BLaER1 treated with 17β-estradiol and CSF1 and Interleukin-3, amounts not matched to agents 10 nM and 100 nM (cell line): ENCODE data around the gene RPP40.

Experiments
- H3K27ac ChIP-seq, 11 experiments: shearing (Covaris generic); formaldehyde crosslinking; 2 replicates each; pipeline ENCODE4 v1.8.1; 2022
- H3K27me3 ChIP-seq, 11 experiments: shearing (Covaris generic); formaldehyde crosslinking; 2 replicates each; pipeline ENCODE4 v1.8.1; 2022
- H3K36me3 ChIP-seq, 11 experiments: shearing (Covaris generic); formaldehyde crosslinking; 2 replicates each; pipeline ENCODE4 v1.8.1; 2022
- H3K4me1 ChIP-seq, 10 experiments: shearing (Covaris generic); formaldehyde crosslinking; 2 replicates each; pipeline ENCODE4 v1.8.1; 2022
- H3K4me2 ChIP-seq, 11 experiments: shearing (Covaris generic); formaldehyde crosslinking; 2 replicates each; pipeline ENCODE4 v1.8.1; 2022
- H3K4me3 ChIP-seq, 10 experiments: shearing (Covaris generic); formaldehyde crosslinking; 2 replicates each; pipeline ENCODE4 v1.8.1; 2022
- H3K9ac ChIP-seq, 11 experiments: shearing (Covaris generic); formaldehyde crosslinking; 2 replicates each; pipeline ENCODE4 v1.8.1; 2022
- H3K9me3 ChIP-seq, 11 experiments: shearing (Covaris generic); formaldehyde crosslinking; replicated peaks in 1 of 11; 2 replicates each; pipeline ENCODE4 v1.8.1; 2022
- H4K20me1 ChIP-seq, 11 experiments: shearing (Covaris generic); formaldehyde crosslinking; 2 replicates each; pipeline ENCODE4 v1.8.1; 2022
- Cebpa-rat ChIP-seq, 11 experiments: shearing (Covaris generic); IDR thresholded peaks; 2 replicates each; pipeline ENCODE4 v1.8.1; 2022

The RPP40 gene

DNA sequence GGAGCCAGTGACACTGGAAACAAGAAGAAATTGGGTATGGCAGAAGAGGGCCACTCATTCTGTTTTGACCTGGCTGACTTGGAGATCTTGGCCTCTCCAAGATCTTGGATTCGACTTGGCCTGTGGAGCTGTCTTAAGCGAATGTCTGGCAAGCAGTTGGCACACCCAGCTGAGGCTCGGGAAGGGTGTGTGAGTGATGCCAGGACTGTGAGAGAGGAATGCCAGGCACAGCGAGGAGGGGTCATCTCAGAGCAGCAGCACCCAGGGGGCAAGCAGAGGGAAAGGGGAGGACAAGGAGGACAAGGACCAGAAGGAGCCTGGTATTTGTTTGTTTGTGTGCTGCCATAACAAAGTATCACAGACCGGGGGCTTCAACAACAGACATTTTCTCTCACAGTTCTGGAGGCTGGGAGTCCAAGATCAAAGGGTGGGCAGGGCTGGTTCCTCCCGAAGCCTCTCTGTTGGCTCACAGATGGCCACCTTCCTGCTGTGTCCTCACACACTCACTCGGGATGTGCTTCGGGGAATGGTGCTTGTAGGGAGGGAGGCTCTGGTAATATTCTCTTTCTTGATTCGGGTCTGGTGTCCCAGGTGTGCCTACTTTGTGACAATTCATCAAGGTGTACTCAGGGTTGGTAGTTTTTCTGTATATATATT is 33.0 kb downstream of the RPP40 start:
- Histone ChIP-seq H4K20me1 (no peaks in the 10 kb centered on the region), H3K4me3 (no peak overlapping the region), H3K9me3 (no peaks in the 10 kb centered on the region), H3K27ac (no peak overlapping the region), H3K4me1 (no peaks in the 10 kb centered on the region), H3K27me3 (no peaks in the 10 kb centered on the region), H3K4me2 (no peak overlapping the region), H3K36me3 (no peaks in the 10 kb centered on the region), H3K9ac (no peak overlapping the region)
- no peak for TF ChIP-seq Cebpa-rat (IDR thresholded peaks at IDR 0.05)

- no peaks in the 10 kb centered on the region for H4K20me1 ChIP-seq
Measured at GRCh38 chr6:4969609-4970285, 34.1 kb downstream of the RPP40 start.

DNA sequence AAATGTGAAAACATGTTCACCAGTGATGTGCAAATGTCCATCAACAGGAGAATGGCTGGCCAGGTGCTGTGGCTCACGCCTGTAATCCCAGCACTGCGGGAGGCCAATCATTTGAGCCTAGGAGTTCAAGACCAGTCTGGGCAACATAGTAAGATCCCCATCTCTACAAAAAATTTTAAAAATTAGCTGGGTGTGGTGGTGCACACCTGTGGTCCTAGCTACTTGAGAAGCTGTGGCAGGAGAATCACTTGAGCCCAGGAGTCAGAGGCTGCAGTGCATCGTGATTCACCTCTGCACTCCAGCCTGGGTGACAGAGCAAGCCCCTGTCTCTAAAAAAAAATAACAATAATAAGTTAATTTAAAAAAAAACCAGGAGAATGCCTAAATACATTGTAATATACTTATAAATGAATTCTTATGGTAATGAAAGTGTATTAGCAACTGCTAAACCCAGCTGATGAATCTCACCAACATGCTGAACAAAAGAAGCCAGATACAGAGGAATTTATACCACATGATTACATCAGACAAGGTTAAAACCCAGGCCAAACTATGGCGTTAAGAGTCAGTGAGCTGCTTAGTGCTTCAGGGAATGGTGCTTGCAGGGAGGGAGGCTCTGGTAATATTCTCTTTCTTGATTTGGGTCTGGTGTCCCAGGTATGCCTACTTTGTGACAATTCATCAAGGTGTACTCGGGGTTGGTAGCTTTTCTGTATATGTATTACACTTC is 36.4 kb downstream of the RPP40 start:
- H4K20me1 ChIP-seq: no peaks in the 10 kb centered on the region
- no peak overlapping the region for H3K27ac ChIP-seq
- no peak overlapping the region for H3K4me2 ChIP-seq
- no peaks in the 10 kb centered on the region for H3K27me3 ChIP-seq
- H3K36me3 ChIP-seq: no peaks in the 10 kb centered on the region
- TF ChIP-seq Cebpa-rat (IDR thresholded peaks at IDR 0.05): no peak
- H3K9ac ChIP-seq: no peak overlapping the region
- no peaks in the 10 kb centered on the region for H3K9me3 ChIP-seq
- H3K4me3 ChIP-seq: no peak overlapping the region
- peaks cover 0 to 6% (median 0%) of the 10 kb centered on the region in 10 experiments; a peak in 1 of 20 replicates for H3K4me1 ChIP-seq

More at GRCh38 chr6:4969609-4970285, 34.1 kb downstream of the RPP40 start:
- Histone ChIP-seq H3K27ac (no peak overlapping the region), H3K36me3 (no peaks in the 10 kb centered on the region), H3K27me3 (no peaks in the 10 kb centered on the region), H3K4me3 (no peak overlapping the region), H3K9me3 (no peaks in the 10 kb centered on the region), H3K9ac (no peak overlapping the region), H3K4me1 (peaks cover 0 to 6% (median 0%) of the 10 kb centered on the region in 10 experiments; a peak in 1 of 20 replicates), H3K4me2 (no peak overlapping the region)
- TF ChIP-seq Cebpa-rat (IDR thresholded peaks at IDR 0.05): no peak

DNA sequence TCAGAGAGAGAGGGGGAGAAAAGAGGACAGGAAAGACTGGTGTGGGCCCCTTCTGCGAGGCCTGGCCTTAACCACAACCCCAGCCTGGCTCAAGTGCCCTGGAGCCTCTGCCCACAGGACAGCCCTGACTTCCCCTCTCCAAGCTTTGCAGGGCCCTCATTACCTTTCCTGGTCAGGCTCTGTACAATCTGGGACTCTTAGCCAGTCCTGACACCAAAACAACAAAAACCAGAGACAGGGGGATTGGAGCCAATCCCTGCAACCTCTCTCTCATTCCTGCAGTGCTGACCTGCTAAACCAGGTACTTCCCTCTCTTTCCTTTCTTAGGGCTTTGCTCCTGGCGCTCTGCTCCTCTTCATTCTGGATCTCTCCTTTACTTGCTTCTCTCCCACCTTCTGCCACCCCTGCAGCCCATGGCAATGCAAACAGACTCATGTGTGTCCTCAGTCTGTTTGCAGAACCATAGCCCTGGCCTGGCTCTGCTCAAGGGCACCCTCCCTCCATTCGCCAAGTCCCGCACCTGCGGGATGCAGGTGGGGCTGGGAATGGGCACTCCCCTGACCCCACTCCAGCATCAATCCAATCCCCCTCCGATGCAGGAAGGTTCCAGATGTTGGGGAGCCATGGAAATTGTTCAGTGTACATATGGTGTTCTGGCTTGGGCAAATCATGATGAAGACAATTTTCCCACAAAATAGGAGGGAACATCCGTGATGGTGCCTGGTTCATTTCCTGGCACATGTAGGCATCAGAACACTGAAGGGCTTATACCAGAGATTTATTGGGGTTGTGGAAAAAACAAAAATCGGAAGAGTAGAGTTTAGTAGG is 38.1 kb downstream of the RPP40 start:
- H3K27me3 ChIP-seq: no peaks in the 10 kb centered on the region
- no peaks in the 10 kb centered on the region for H4K20me1 ChIP-seq
- H3K9me3 ChIP-seq: no peaks in the 10 kb centered on the region
- H3K4me3 ChIP-seq: no peak overlapping the region
- no peak overlapping the region for H3K27ac ChIP-seq
- TF ChIP-seq Cebpa-rat (IDR thresholded peaks at IDR 0.05): no peak
- H3K4me2 ChIP-seq: no peak overlapping the region
- H3K9ac ChIP-seq: no peak overlapping the region
- H3K36me3 ChIP-seq: no peaks in the 10 kb centered on the region
- peaks cover 0 to 6% (median 0%) of the 10 kb centered on the region in 10 experiments; a peak in 1 of 20 replicates for H3K4me1 ChIP-seq

GRCh38 chr6:4964675-4965561 is 38.9 kb downstream of the RPP40 start:
- Histone ChIP-seq H3K36me3 (no peaks in the 10 kb centered on the region), H3K4me3 (no peak overlapping the region), H3K9me3 (no peaks in the 10 kb centered on the region), H3K27me3 (no peaks in the 10 kb centered on the region), H3K27ac (no peak overlapping the region), H3K4me1 (peaks cover 0 to 6% (median 0%) of the 10 kb centered on the region in 10 experiments; a peak in 1 of 20 replicates), H3K9ac (no peak overlapping the region), H4K20me1 (no peaks in the 10 kb centered on the region), H3K4me2 (no peak overlapping the region)
- TF ChIP-seq Cebpa-rat (IDR thresholded peaks at IDR 0.05): no peak

GRCh38 chr6:4962905-4963304 is 40.9 kb downstream of the RPP40 start:
- H3K4me2 ChIP-seq: no peak overlapping the region
- H3K9me3 ChIP-seq: no peaks in the 10 kb centered on the region
- no peak overlapping the region for H3K4me3 ChIP-seq
- TF ChIP-seq Cebpa-rat (IDR thresholded peaks at IDR 0.05): no peak
- no peak overlapping the region for H3K27ac ChIP-seq
- no peaks in the 10 kb centered on the region for H3K27me3 ChIP-seq
- no peaks in the 10 kb centered on the region for H3K36me3 ChIP-seq
- H4K20me1 ChIP-seq: no peaks in the 10 kb centered on the region
- peaks cover 0 to 6% (median 0%) of the 10 kb centered on the region in 10 experiments; a peak in 1 of 20 replicates for H3K4me1 ChIP-seq
- H3K9ac ChIP-seq: no peak overlapping the region

GRCh38 chr6:4961322-4962168 is 42.3 kb downstream of the RPP40 start:
- H3K4me1 ChIP-seq: peaks cover 0 to 6% (median 0%) of the 10 kb centered on the region in 10 experiments; a peak in 1 of 20 replicates
- H3K9ac ChIP-seq: no peak overlapping the region
- no peaks in the 10 kb centered on the region for H3K9me3 ChIP-seq
- H3K27ac ChIP-seq: no peak overlapping the region
- peaks cover 0 to 6% (median 2%) of the 10 kb centered on the region in 11 experiments; a peak in 9 of 22 replicates for H3K36me3 ChIP-seq
- H4K20me1 ChIP-seq: no peaks in the 10 kb centered on the region
- no peak for TF ChIP-seq Cebpa-rat (IDR thresholded peaks at IDR 0.05)
- no peaks in the 10 kb centered on the region for H3K27me3 ChIP-seq
- H3K4me3 ChIP-seq: no peak overlapping the region
- H3K4me2 ChIP-seq: no peak overlapping the region
